Endothelial cell of umbilical vein (primary cell): ENCODE results near the gene NAA40. TPM values are rescaled to one million over a fixed set of nuclear protein-coding genes. Genes with fewer than 3 reads are reported as not detected.
A peak's percentile ranks its signal among the peaks of the same experiment; 100 is the strongest.

Experiments
- BruUV-seq: library from RNA; stranded (reverse); fragments of 400-500 nt; replicated peaks from 2 replicates; lab custom pipeline; 2021; lab: Mats Ljungman, UMichigan
- CTCF ChIA-PET: fragments of 300-600, 350-600 bp; sonication (Branson Sonifier 250); formaldehyde crosslinking; loops from one replicate; lab custom pipeline; 2021; ENCODE audit warnings: antibody characterized with exemption, inconsistent platforms; lab: Charles Lee
- POLR2A ChIA-PET: fragments of 300-600, 350-600 bp; sonication (Branson Sonifier 250); formaldehyde crosslinking; loops from one replicate; lab custom pipeline; 2021; ENCODE audit warnings: antibody characterized with exemption, inconsistent platforms; lab: Charles Lee
- DNase-seq: peaks from one replicate; pipeline ENCODE4 v3.0.0-alpha.2; 2011; ENCODE audit warnings: low read depth, low spot score
- FAIRE-seq: peaks from 2 replicates; lab custom pipeline; 2011; peaks lifted over from hg19 to GRCh38; lab: Jason Lieb, UNC
- H2AFZ ChIP-seq: 2 replicates; pipeline ENCODE4 v1.6.0; 2012; ENCODE audit warnings: low read depth, low read length, control low read depth, inconsistent platforms
- H3K27ac ChIP-seq: 2 replicates; pipeline ENCODE4 v1.5.1; 2011; ENCODE audit warnings: low read depth, mild to moderate bottlenecking, control low read depth, low read length, moderate library complexity; ENCODE audit not compliant: insufficient read depth
- H3K27me3 ChIP-seq, 2 experiments: 2 replicates each; pipeline versions ENCODE4 v1.6.0 to v1.6.1; 2011; ENCODE audit warnings: low read length in 2 of 2, mixed read lengths in 1 of 2; ENCODE audit not compliant: control insufficient read depth in 2 of 2, insufficient read depth in 2 of 2
- H3K36me3 ChIP-seq, 2 experiments: 2 replicates in 1 of 2; 3 replicates in 1 of 2; pipeline ENCODE4 v1.5.1; 2011; ENCODE audit warnings: low read length in 2 of 2, mild to moderate bottlenecking in 1 of 2, moderate library complexity in 1 of 2; ENCODE audit not compliant: control insufficient read depth in 2 of 2, insufficient read depth in 2 of 2; ENCODE audit errors: extremely low read depth in 1 of 2
- H3K4me1 ChIP-seq: 3 replicates; pipeline ENCODE4 v1.5.1; 2011; ENCODE audit warnings: mild to moderate bottlenecking, low read length; ENCODE audit not compliant: control insufficient read depth, insufficient read depth; ENCODE audit errors: extremely low read depth
- H3K4me2 ChIP-seq: 2 replicates; pipeline ENCODE4 v1.6.1; 2011; ENCODE audit warnings: low read length, control low read depth, mixed read lengths; ENCODE audit not compliant: insufficient read depth
- H3K4me3 ChIP-seq, 3 experiments: fragments of 200-600 bp in 1 of 3; sonication (generic), shearing (Covaris generic) in 1 of 3; replicated peaks in 1 of 3; 2 replicates each; pipeline ENCODE4 v1.5.1; 2011 to 2016; ENCODE audit warnings: control low read depth in 3 of 3, low read length in 3 of 3, mild to moderate bottlenecking in 2 of 3, inconsistent platforms in 1 of 3, low read depth in 1 of 3, moderate library complexity in 1 of 3; ENCODE audit not compliant: insufficient read depth in 1 of 3
- H3K79me2 ChIP-seq: 2 replicates; pipeline ENCODE4 v1.6.0; 2012; ENCODE audit warnings: low read length, inconsistent platforms; ENCODE audit not compliant: control insufficient read depth, insufficient read depth
- H3K9ac ChIP-seq: replicated peaks from 2 replicates; pipeline ENCODE3; 2011; ENCODE audit warnings: low read length, control low read depth; ENCODE audit not compliant: insufficient read depth; ENCODE audit errors: extremely low read depth
- H3K9me1 ChIP-seq: replicated peaks from 3 replicates; pipeline ENCODE4 v1.6.0; 2011; ENCODE audit warnings: mild to moderate bottlenecking, low read length; ENCODE audit not compliant: control insufficient read depth, insufficient read depth; ENCODE audit errors: extremely low read depth
- H3K9me3 ChIP-seq: replicated peaks from 2 replicates; pipeline ENCODE4 v1.5.1; 2012; ENCODE audit warnings: low read length, inconsistent platforms; ENCODE audit not compliant: control insufficient read depth, insufficient read depth
- H4K20me1 ChIP-seq: replicated peaks from 2 replicates; pipeline ENCODE3; 2011; ENCODE audit warnings: mild to moderate bottlenecking, low read length; ENCODE audit not compliant: control insufficient read depth, insufficient read depth; ENCODE audit errors: extremely low read depth
- EZH2 ChIP-seq: IDR thresholded peaks from 2 replicates; pipeline ENCODE4 v1.6.1; 2012; ENCODE audit warnings: borderline replicate concordance, low read depth, mild to moderate bottlenecking, moderate library complexity, low read length, inconsistent platforms; ENCODE audit not compliant: severe bottlenecking
- FOS ChIP-seq: IDR thresholded peaks from 2 replicates; pipeline ENCODE4 v1.6.1; 2011; ENCODE audit warnings: mild to moderate bottlenecking, low read length, moderate library complexity, borderline replicate concordance; ENCODE audit not compliant: insufficient read depth
- GATA2 ChIP-seq: IDR thresholded peaks from 2 replicates; pipeline ENCODE4 v1.7.0; 2011; ENCODE audit warnings: low read depth, mild to moderate bottlenecking, moderate library complexity, mixed read lengths, low read length; ENCODE audit not compliant: insufficient read length, insufficient read depth
- JUN ChIP-seq: IDR thresholded peaks from 2 replicates; pipeline ENCODE4 v1.6.1; 2011; ENCODE audit warnings: borderline replicate concordance, low read depth; ENCODE audit not compliant: insufficient read length, insufficient read depth
- MYC ChIP-seq: IDR thresholded peaks from one replicate; pipeline ENCODE4 v1.6.1; 2011; ENCODE audit warnings: mild to moderate bottlenecking, low read depth, low read length
- POLR2A ChIP-seq: IDR thresholded peaks from 2 replicates; pipeline ENCODE4 v1.6.1; 2012; ENCODE audit warnings: low read depth, mild to moderate bottlenecking, control low read depth, low read length
- POLR2AphosphoS5 ChIP-seq: IDR thresholded peaks from 2 replicates; pipeline ENCODE4 v1.6.1; 2012; ENCODE audit warnings: low read depth, mild to moderate bottlenecking, control low read depth, low read length, moderate library complexity; ENCODE audit not compliant: insufficient read depth
- dilution Hi-C: fragments of 300-500 bp; cut with MboI; formaldehyde crosslinking; loops from one replicate; pipeline ENCODE4 v1.15.0; 2019; ENCODE audit warnings: low sequenced_read_pairs; ENCODE audit not compliant: extremely low pct_ligation_motif_present
- intact Hi-C: fragments of 100-400 bp; cut with micrococcal nuclease; formaldehyde crosslinking; loops from one replicate; pipeline ENCODE4 v1.10.0; 2022
- polyA plus RNA-seq, 4 experiments: library from polyadenylated mRNA; depleted of rRNA in 3 of 4; stranded (reverse) in 3 of 4; unstranded in 1 of 4; fragments of >200 nt; gene quantifications; 2 replicates each; pipeline versions ENCODE4 v1.2.1 to v1.2.3, GENCODE V29; 2011 to 2012; ENCODE audit warnings: missing spikeins in 1 of 4
- total RNA-seq: library from RNA; stranded (reverse); gene quantifications from 2 replicates; pipeline ENCODE4 v1.2.3, GENCODE V29; 2021
- TF ChIP-seq, protein P1 (sequence below): IDR thresholded peaks from 2 replicates; pipeline ENCODE4 v1.6.1; 2011; ENCODE audit not compliant: insufficient read depth, insufficient read length
- TF ChIP-seq, protein P2 (sequence below), 2 donors: IDR thresholded peaks; 1 replicate in 1 of 2; 2 replicates in 1 of 2; pipeline ENCODE4 v1.5.1; 2011; ENCODE audit warnings: low read length in 2 of 2, mild to moderate bottlenecking in 2 of 2, moderate library complexity in 2 of 2, control low read depth in 1 of 2, inconsistent platforms in 1 of 2, low read depth in 1 of 2; ENCODE audit not compliant: insufficient read depth in 1 of 2; ENCODE audit errors: extremely low read depth in 1 of 2

NAA40 gene
- total and polyA plus RNA-seq, 2 donors (not counting 3 experiments of a cell fraction or from before 2014, with no cell fraction given) = 28.5 to 32.3 TPM

DNA sequence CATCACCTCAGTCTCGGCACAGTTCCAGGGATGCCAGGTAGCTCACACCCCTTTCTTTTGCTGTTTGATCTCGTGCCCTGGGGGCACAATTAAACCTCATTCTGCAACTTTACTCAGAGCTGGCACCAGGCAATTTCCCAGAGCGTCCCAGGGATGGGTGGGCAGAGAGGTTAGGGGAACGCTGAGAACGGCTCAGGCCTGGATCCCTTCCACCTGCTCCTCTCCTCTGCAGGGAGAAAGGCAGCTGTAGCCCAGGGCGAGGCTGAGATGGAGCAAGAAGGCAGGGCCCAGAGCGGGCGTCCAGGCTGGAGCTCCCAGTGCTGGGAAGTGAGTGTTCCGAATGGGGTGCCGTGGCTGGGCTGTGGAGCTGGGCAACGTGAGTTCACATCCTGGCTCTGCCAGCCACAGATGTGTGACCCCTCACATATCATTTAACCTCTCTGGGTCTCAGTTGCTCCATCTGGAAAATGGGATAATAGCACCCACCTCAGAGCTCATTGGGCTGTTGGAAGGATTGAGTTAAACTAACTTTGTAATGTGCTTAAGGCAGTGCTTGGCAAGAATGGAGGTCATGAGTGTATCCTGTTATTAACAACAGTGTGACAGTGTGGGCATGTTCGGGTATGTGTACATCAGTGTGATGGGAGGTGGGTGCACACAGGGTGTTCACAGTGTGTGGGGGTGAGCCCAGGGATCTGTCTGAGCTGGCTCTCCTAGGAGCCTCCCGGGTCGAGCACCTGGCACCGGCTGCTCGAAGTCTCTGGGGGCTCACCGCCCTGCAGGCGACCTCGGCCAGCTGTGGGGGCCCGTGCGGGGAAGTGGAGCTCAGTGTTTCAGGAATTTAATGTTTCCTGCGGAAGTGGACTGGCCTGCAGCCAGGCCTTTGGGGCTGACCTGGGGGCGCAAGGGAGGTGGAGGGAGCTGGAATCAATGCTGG, 63.0 kb downstream of the NAA40 start:
- Histone ChIP-seq H3K4me1 (peaks cover 34% of the 10 kb centered on the region), H3K9ac (no peak overlapping the region), H3K36me3 (peaks cover 0 to 13% of the 10 kb centered on the region in 2 experiments), H3K27ac (no peak overlapping the region), H3K79me2 (no peaks in the 10 kb centered on the region), H3K9me3 (no peaks in the 10 kb centered on the region), H3K9me1 (no peaks in the 10 kb centered on the region), H3K4me3 (no peak overlapping the region), H3K4me2 (peak overlapping the region; percentile 8), H4K20me1 (no peaks in the 10 kb centered on the region), H3K27me3 (no peaks in the 10 kb centered on the region), H2AFZ (no peak overlapping the region)
- TF ChIP-seq POLR2A (peak; percentile 44), POLR2AphosphoS5 (peak; percentile 95), EZH2 (no peak), MYC (no peak), JUN (no peak), FOS (no peak), GATA2 (no peak)
- TF ChIP-seq, protein P1, sequence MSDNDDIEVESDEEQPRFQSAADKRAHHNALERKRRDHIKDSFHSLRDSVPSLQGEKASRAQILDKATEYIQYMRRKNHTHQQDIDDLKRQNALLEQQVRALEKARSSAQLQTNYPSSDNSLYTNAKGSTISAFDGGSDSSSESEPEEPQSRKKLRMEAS = no peak
- TF ChIP-seq, protein P2, sequence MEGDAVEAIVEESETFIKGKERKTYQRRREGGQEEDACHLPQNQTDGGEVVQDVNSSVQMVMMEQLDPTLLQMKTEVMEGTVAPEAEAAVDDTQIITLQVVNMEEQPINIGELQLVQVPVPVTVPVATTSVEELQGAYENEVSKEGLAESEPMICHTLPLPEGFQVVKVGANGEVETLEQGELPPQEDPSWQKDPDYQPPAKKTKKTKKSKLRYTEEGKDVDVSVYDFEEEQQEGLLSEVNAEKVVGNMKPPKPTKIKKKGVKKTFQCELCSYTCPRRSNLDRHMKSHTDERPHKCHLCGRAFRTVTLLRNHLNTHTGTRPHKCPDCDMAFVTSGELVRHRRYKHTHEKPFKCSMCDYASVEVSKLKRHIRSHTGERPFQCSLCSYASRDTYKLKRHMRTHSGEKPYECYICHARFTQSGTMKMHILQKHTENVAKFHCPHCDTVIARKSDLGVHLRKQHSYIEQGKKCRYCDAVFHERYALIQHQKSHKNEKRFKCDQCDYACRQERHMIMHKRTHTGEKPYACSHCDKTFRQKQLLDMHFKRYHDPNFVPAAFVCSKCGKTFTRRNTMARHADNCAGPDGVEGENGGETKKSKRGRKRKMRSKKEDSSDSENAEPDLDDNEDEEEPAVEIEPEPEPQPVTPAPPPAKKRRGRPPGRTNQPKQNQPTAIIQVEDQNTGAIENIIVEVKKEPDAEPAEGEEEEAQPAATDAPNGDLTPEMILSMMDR (IDR thresholded peaks at IDR 0.05; ENCODE audit: extremely low read depth in 1 of 2, insufficient read depth in 1 of 2, low read depth in 1 of 2, low read length in 2 of 2) = no peak
- FAIRE-seq (peak; percentile 84), DNase-seq (peak; percentile 71)
- ChIA-PET POLR2A (interaction anchor here (0.8 kb wide), 1 partner anchor 330 kb away, joined by 3 read pairs; no protein-coding TSS in a partner anchor), CTCF (interaction anchor here (0.9 to 4.9 kb wide), 23 partner anchors 11 to 353 kb away, joined by 3 to 162 read pairs (median 5); partner anchors contain the start of genes ESRRA, MACROD1, MARK2 and PRDX5)
- no TSS peak for BruUV-seq
- intact Hi-C loops = loop anchor here (2.0 kb wide), 1 partner anchor 239 kb away; the partner anchor contains the start of gene FKBP2
- dilution Hi-C loops = no loop called here
